IMR-90 (cell line): ENCODE data around the gene SPESP1. TPM values are rescaled to one million over a fixed set of nuclear protein-coding genes. Genes with fewer than 3 reads are reported as not detected.

Experiments
- ATAC-seq: fragments of 200-7000 bp; cut with Tn5 transposase; 2 replicates; pipeline ENCODE4 v1.9.1; 2020; ENCODE audit warnings: low read depth, mild to moderate bottlenecking, moderate library complexity
- BruUV-seq: library from RNA; stranded (reverse); fragments of 400-500 nt; replicated peaks from 2 replicates; lab custom pipeline; 2021; lab: Mats Ljungman, UMichigan
- CTCF ChIA-PET: fragments of 300-600 bp; formaldehyde crosslinking; extraction: SDS; loops from one replicate; lab custom pipeline; 2021; ENCODE audit warnings: antibody characterized with exemption; lab: Yijun Ruan, JAX
- POLR2A ChIA-PET: fragments of 300-600 bp; sonication (Branson Sonifier 250); formaldehyde crosslinking; loops from one replicate; lab custom pipeline; 2022; ENCODE audit warnings: antibody characterized with exemption; ENCODE audit not compliant: unreplicated experiment; lab: Charles Lee
- DNase-seq: peaks from one replicate; pipeline ENCODE4 v3.0.0; 2013
- H2AFZ ChIP-seq: replicated peaks from 2 replicates; pipeline ENCODE3; 2013; ENCODE audit warnings: low read length, mild to moderate bottlenecking; ENCODE audit not compliant: poor library complexity
- H2AK5ac ChIP-seq: 2 replicates; pipeline ENCODE4 v1.6.1; 2013; ENCODE audit warnings: low read depth, low read length, inconsistent platforms
- H2AK9ac ChIP-seq: replicated peaks from 2 replicates; pipeline ENCODE3; 2013; ENCODE audit warnings: mild to moderate bottlenecking, low read depth, low read length, moderate library complexity; ENCODE audit not compliant: poor library complexity
- H2BK120ac ChIP-seq: 2 replicates; pipeline ENCODE4 v1.6.1; 2013; ENCODE audit warnings: low read depth, low read length, inconsistent platforms
- H2BK15ac ChIP-seq: 3 replicates; pipeline ENCODE4 v1.6.1; 2013; ENCODE audit warnings: low read depth, low read length, inconsistent platforms
- H2BK20ac ChIP-seq: 2 replicates; pipeline ENCODE4 v1.6.1; 2013; ENCODE audit warnings: low read depth, mild to moderate bottlenecking, inconsistent platforms, low read length, moderate library complexity
- H2BK5ac ChIP-seq: 2 replicates; pipeline ENCODE4 v1.6.1; 2013; ENCODE audit warnings: mild to moderate bottlenecking, low read depth, low read length, inconsistent platforms; ENCODE audit not compliant: poor library complexity, severe bottlenecking
- H3K14ac ChIP-seq: replicated peaks from 2 replicates; pipeline ENCODE4 v1.6.1; 2013; ENCODE audit warnings: low read depth, low read length, inconsistent platforms
- H3K18ac ChIP-seq: 2 replicates; pipeline ENCODE4 v1.6.1; 2013; ENCODE audit warnings: low read depth, low read length, control low read depth
- H3K23ac ChIP-seq: 2 replicates; pipeline ENCODE4 v1.6.1; 2013; ENCODE audit warnings: low read depth, low read length, inconsistent platforms
- H3K27ac ChIP-seq: 2 replicates; pipeline ENCODE4 v1.5.1; 2013; ENCODE audit warnings: mild to moderate bottlenecking, control low read depth, low read length; ENCODE audit not compliant: insufficient read depth
- H3K27me3 ChIP-seq: 2 replicates; pipeline ENCODE4 v1.6.1; 2013; ENCODE audit warnings: low read length; ENCODE audit not compliant: control insufficient read depth, insufficient read depth
- H3K36me3 ChIP-seq: 2 replicates; pipeline ENCODE4 v1.6.1; 2013; ENCODE audit warnings: low read length, mixed read lengths; ENCODE audit not compliant: control insufficient read depth, insufficient read depth
- H3K4ac ChIP-seq: 2 replicates; pipeline ENCODE4 v1.6.1; 2013; ENCODE audit warnings: low read depth, low read length, inconsistent platforms
- H3K4me1 ChIP-seq: 2 replicates; pipeline ENCODE4 v1.6.1; 2013; ENCODE audit warnings: low read length, mixed read lengths; ENCODE audit not compliant: control insufficient read depth, insufficient read depth
- H3K4me2 ChIP-seq: 2 replicates; pipeline ENCODE4 v1.6.1; 2013; ENCODE audit warnings: low read depth, mild to moderate bottlenecking, control low read depth, low read length, moderate library complexity
- H3K4me3 ChIP-seq: 2 replicates; pipeline ENCODE4 v1.5.1; 2013; ENCODE audit warnings: low read depth, mild to moderate bottlenecking, control low read depth, low read length, moderate library complexity; ENCODE audit not compliant: insufficient read depth
- H3K56ac ChIP-seq: 2 replicates; pipeline ENCODE4 v1.6.1; 2013; ENCODE audit warnings: low read length, inconsistent platforms; ENCODE audit not compliant: insufficient read depth; ENCODE audit errors: extremely low read depth
- H3K79me1 ChIP-seq, 2 experiments: 2 replicates each; pipeline ENCODE4 v1.6.1; 2013; ENCODE audit warnings: low read length in 2 of 2, inconsistent platforms in 1 of 2, low read depth in 1 of 2
- H3K9ac ChIP-seq: 2 replicates; pipeline ENCODE4 v1.6.1; 2013; ENCODE audit warnings: low read depth, low read length, control low read depth
- H3K9me1 ChIP-seq: 2 replicates; pipeline ENCODE4 v1.6.1; 2013; ENCODE audit warnings: low read length, inconsistent platforms; ENCODE audit not compliant: insufficient read depth
- H3K9me3 ChIP-seq: 2 replicates; pipeline ENCODE4 v1.6.1; 2013; ENCODE audit warnings: low read length; ENCODE audit not compliant: control insufficient read depth, insufficient read depth
- H4K20me1 ChIP-seq: 2 replicates; pipeline ENCODE4 v1.6.1; 2013; ENCODE audit warnings: low read length, inconsistent platforms; ENCODE audit not compliant: insufficient read depth
- H4K5ac ChIP-seq: 2 replicates; pipeline ENCODE4 v1.6.1; 2013; ENCODE audit warnings: mild to moderate bottlenecking, low read depth, low read length, control low read depth
- H4K8ac ChIP-seq, 2 experiments: 2 replicates each; pipeline ENCODE4 v1.6.1; 2013; ENCODE audit warnings: low read depth in 2 of 2, low read length in 2 of 2, control low read depth in 1 of 2, inconsistent platforms in 1 of 2
- H4K91ac ChIP-seq: 2 replicates; pipeline ENCODE4 v1.6.1; 2013; ENCODE audit warnings: low read depth, low read length, inconsistent platforms; ENCODE audit not compliant: insufficient read depth
- BHLHE40 ChIP-seq: fragments of 150-350 bp; IDR thresholded peaks from 2 replicates; pipeline ENCODE4 v1.6.1; 2016; ENCODE audit warnings: mild to moderate bottlenecking, low read depth, low read length
- CEBPB ChIP-seq: IDR thresholded peaks from 2 replicates; pipeline ENCODE4 v1.6.1; 2012; ENCODE audit warnings: low read depth, low read length, improper control_type of control experiment
- CHD1 ChIP-seq: IDR thresholded peaks from 2 replicates; pipeline ENCODE4 v1.6.1; 2012; ENCODE audit warnings: low read depth, low read length, improper control_type of control experiment
- ELK1 ChIP-seq: fragments of 150-350 bp; IDR thresholded peaks from 2 replicates; pipeline ENCODE4 v1.6.1; 2016; ENCODE audit warnings: low read depth, mild to moderate bottlenecking, low read length, moderate library complexity, borderline replicate concordance
- FOS ChIP-seq: fragments of 150-350 bp; IDR thresholded peaks from 2 replicates; pipeline ENCODE4 v1.6.1; 2016; ENCODE audit warnings: low read depth, low read length
- MAFK ChIP-seq: IDR thresholded peaks from 2 replicates; pipeline ENCODE4 v1.6.1; 2012; ENCODE audit warnings: low read depth, low read length, improper control_type of control experiment
- MAZ ChIP-seq: IDR thresholded peaks from 2 replicates; pipeline ENCODE4 v1.6.1; 2012; ENCODE audit warnings: low read depth, mild to moderate bottlenecking, low read length, improper control_type of control experiment, moderate library complexity, borderline replicate concordance
- MXI1 ChIP-seq: IDR thresholded peaks from 2 replicates; pipeline ENCODE4 v1.6.1; 2012; ENCODE audit warnings: low read depth, mild to moderate bottlenecking, low read length, moderate library complexity, borderline replicate concordance
- NFE2L2 ChIP-seq: fragments of 150-350 bp; IDR thresholded peaks from 2 replicates; pipeline ENCODE4 v1.6.1; 2016; ENCODE audit warnings: low read depth, mild to moderate bottlenecking, low read length
- POLR2A ChIP-seq: IDR thresholded peaks from 2 replicates; pipeline ENCODE4 v1.6.1; 2012; ENCODE audit warnings: mild to moderate bottlenecking, low read depth, low read length
- RAD21 ChIP-seq: IDR thresholded peaks from 2 replicates; pipeline ENCODE4 v1.6.1; 2012; ENCODE audit warnings: low read length, improper control_type of control experiment
- RCOR1 ChIP-seq: IDR thresholded peaks from 2 replicates; pipeline ENCODE4 v1.6.1; 2012; ENCODE audit warnings: mild to moderate bottlenecking, low read length, improper control_type of control experiment; ENCODE audit not compliant: insufficient replicate concordance
- RFX5 ChIP-seq: IDR thresholded peaks from 2 replicates; pipeline ENCODE4 v1.8.0; 2012; ENCODE audit warnings: low read depth, mild to moderate bottlenecking, low read length, moderate library complexity
- SMC3 ChIP-seq: fragments of 150-350 bp; IDR thresholded peaks from 2 replicates; pipeline ENCODE4 v1.6.1; 2016; ENCODE audit warnings: low read depth, mild to moderate bottlenecking, antibody characterized with exemption, low read length, moderate library complexity
- USF2 ChIP-seq: fragments of 150-350 bp; IDR thresholded peaks from 2 replicates; pipeline ENCODE4 v1.6.1; 2017; ENCODE audit warnings: mild to moderate bottlenecking, antibody characterized with exemption, low read length, low read depth
- dilution Hi-C: fragments of 300-500 bp; cut with HindIII; formaldehyde crosslinking; loops from one replicate; pipeline ENCODE4 v1.14.3; 2018; ENCODE audit warnings: low sequenced_read_pairs; ENCODE audit not compliant: unreplicated experiment
- in situ Hi-C: fragments of 300-500 bp; cut with MboI; formaldehyde crosslinking; loops from 3 replicates; pipeline ENCODE4 v1.14.3; 2019; ENCODE audit warnings: low sequenced_read_pairs, inconsistent platforms, mixed read lengths
- intact Hi-C: fragments of 100-400 bp; cut with micrococcal nuclease; formaldehyde crosslinking; loops from 2 replicates; pipeline ENCODE4 v1.10.0; 2022
- polyA plus RNA-seq, 3 experiments: library from polyadenylated mRNA; depleted of rRNA; stranded (reverse); fragments of >200 nt; gene quantifications; 2 replicates each; pipeline ENCODE4 v1.2.3, GENCODE V29; 2012; ENCODE audit warnings: low replicate concordance in 1 of 3
- total RNA-seq: library from RNA; depleted of rRNA; stranded (reverse); fragments of >200 nt; gene quantifications from 2 replicates; pipeline ENCODE4 v1.2.3, GENCODE V29; 2012
- TF ChIP-seq, protein P1 (sequence below): conservative IDR thresholded peaks from 2 replicates; pipeline ENCODE4 v1.5.1; 2012; ENCODE audit warnings: mild to moderate bottlenecking, low read depth, low read length, improper control_type of control experiment

SPESP1 gene
- total and polyA plus RNA-seq, 2 of the 4 experiments (the other 2 are of a cell fraction) = 2.9 to 3.0 TPM

DNA sequence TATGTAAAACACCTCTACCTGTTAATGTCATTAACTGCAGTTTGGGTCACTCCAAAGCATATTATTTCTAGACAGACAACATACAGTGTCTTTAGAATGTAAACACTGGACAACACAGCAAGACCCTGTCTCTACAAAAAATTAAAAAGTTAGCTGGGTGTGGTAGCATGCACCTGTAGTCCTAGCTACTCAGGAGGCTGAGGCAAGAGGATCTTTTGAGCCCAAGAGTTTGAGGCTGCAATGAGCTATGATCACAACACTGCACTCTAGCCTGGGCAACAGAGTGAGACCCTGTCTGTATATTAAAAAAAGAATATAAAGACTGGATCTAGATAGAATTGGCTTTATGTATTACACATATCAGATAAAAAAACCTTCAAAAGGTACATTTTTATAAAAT, 20.0 kb upstream of the SPESP1 start:
- BruUV-seq = no TSS peak
- dilution Hi-C loops (no loop called here), intact Hi-C loops (no loop called here), in situ Hi-C loops (no loop called here)
- Histone ChIP-seq H2BK20ac (no peak overlapping the region), H2BK120ac (no peak overlapping the region), H4K20me1 (no peaks in the 10 kb centered on the region), H2BK5ac (no peak overlapping the region), H2AFZ (no peak overlapping the region), H2AK5ac (no peak overlapping the region), H3K9ac (no peak overlapping the region), H3K36me3 (no peaks in the 10 kb centered on the region), H3K9me1 (no peaks in the 10 kb centered on the region; the same call in 1 of the 2 replicates), H3K23ac (no peak overlapping the region), H3K79me1 (no peaks in the 10 kb centered on the region), H4K5ac (no peak overlapping the region), H3K4me3 (no peak overlapping the region), H2AK9ac (no peak overlapping the region), H3K27me3 (peaks cover 28% of the 10 kb centered on the region), H3K9me3 (no peaks in the 10 kb centered on the region), H3K56ac (no peak overlapping the region), H3K27ac (no peak overlapping the region), H3K4me1 (peaks cover 2% of the 10 kb centered on the region; the same call in 1 of the 2 replicates), H3K18ac (no peak overlapping the region), H4K8ac (no peak overlapping the region), H3K4ac (no peak overlapping the region), H3K14ac (no peak overlapping the region), H4K91ac (no peak overlapping the region), H3K4me2 (no peak overlapping the region), H2BK15ac (no peak overlapping the region)
- TF ChIP-seq FOS = no peak
- TF ChIP-seq CEBPB = no peak
- no peak for TF ChIP-seq MXI1
- TF ChIP-seq, protein P1, sequence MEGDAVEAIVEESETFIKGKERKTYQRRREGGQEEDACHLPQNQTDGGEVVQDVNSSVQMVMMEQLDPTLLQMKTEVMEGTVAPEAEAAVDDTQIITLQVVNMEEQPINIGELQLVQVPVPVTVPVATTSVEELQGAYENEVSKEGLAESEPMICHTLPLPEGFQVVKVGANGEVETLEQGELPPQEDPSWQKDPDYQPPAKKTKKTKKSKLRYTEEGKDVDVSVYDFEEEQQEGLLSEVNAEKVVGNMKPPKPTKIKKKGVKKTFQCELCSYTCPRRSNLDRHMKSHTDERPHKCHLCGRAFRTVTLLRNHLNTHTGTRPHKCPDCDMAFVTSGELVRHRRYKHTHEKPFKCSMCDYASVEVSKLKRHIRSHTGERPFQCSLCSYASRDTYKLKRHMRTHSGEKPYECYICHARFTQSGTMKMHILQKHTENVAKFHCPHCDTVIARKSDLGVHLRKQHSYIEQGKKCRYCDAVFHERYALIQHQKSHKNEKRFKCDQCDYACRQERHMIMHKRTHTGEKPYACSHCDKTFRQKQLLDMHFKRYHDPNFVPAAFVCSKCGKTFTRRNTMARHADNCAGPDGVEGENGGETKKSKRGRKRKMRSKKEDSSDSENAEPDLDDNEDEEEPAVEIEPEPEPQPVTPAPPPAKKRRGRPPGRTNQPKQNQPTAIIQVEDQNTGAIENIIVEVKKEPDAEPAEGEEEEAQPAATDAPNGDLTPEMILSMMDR = no peak
- TF ChIP-seq NFE2L2 = no peak
- TF ChIP-seq POLR2A = no peak
- TF ChIP-seq USF2 = no peak
- TF ChIP-seq RFX5 = no peak
- TF ChIP-seq BHLHE40 = no peak
- no peak for TF ChIP-seq ELK1
- TF ChIP-seq RCOR1 = no peak
- no peak for TF ChIP-seq SMC3
- TF ChIP-seq RAD21 = no peak
- TF ChIP-seq CHD1 = no peak
- TF ChIP-seq MAZ = no peak
- TF ChIP-seq MAFK = no peak
- POLR2A ChIA-PET = no interaction called here
- CTCF ChIA-PET = interaction anchor here (2.2 kb wide), 1 partner anchor 12 kb away, joined by 5 read pairs; no protein-coding TSS in a partner anchor
- DNase-seq (no peak), ATAC-seq (no peak)
